ENCODE measurements around the gene USP40.

Gene USP40

DNA sequence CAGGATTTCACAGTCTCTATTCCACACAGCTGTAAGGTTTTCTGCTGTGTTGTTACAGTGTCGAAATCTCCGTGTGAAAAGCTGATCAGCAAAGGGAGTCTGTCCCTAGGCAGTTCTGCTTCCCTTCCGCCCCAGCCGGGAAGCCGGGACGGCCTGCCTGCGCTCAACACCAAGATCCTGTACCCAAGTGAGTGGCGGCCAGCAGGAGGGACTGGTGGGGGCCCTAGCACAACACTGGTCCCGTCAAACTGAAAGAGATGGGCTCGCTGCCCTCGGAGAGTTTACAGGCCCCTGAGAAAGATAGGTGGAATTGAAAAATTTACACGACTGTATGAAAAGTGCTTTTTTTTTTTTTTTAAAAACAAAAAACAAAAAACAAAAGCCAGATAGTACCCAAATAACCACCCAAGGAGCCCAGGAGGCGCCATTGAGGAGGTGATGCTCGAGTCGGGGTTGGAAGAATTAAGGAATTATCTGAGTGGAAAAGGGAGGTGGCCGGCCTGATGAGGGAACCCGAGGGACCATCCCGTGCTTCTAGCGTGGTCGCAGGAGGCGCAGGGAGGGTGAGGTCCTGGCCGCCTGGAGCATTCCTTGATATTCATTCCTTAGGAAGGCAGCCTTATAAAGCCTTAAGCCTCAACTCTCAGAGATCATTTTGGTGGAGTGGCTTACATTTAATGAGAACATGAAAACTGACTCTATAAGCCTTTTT is 115.6 kb downstream of the USP40 start:
- in situ Hi-C loops (cut with MboI; ENCODE audit: low pct_unique_long_range_greater_than_20kb, low sequenced_read_pairs), result no loop called here
- DNase-seq, result no peak

GRCh38 chr2:233449921-233450863 is 116.4 kb downstream of the USP40 start:
- no peak for DNase-seq
- in situ Hi-C loops (cut with MboI; ENCODE audit: low pct_unique_long_range_greater_than_20kb, low sequenced_read_pairs), result no loop called here

DNA sequence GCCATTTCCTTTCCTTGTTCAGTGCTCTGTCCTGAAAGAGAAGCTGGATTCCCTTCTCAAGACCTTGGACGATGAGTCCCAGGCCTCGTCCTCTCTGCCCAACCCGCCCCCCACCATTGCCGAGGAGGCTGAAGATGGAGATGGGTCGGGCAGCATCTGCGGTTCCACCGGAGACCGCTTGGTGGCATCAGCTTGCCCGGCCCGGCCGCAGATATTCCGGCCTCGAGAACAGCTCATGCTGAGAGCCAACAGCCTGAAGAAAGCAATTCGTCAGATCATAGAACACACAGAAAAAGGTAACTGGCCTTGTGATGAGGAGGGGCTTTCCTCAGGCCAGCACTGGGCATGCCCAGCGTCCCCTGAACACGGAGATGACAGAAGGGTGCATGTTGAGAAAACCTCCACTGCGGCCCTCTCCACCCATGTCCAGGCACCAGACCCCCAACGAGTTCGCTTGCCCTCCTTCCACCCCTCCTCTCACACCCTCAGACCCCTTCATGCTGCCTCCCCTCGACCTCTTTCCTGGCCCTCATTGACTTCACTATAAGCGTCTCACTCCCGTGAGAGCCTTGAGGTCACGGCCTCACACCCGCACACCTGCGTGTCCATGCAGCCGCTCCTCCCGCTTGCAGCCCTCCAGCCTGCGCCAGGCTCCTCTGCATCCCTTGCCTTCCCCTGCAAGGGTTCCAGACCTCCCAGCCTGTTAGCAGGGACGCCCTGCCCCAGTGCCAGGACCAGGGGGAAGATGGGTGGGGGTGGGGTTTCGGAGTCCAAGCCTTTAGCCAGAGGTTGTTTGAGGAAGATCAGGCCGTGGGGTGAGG is 117.3 kb downstream of the USP40 start:
- in situ Hi-C loops (cut with MboI; ENCODE audit: low pct_unique_long_range_greater_than_20kb, low sequenced_read_pairs), result no loop called here
- DNase-seq, result no peak

DNA sequence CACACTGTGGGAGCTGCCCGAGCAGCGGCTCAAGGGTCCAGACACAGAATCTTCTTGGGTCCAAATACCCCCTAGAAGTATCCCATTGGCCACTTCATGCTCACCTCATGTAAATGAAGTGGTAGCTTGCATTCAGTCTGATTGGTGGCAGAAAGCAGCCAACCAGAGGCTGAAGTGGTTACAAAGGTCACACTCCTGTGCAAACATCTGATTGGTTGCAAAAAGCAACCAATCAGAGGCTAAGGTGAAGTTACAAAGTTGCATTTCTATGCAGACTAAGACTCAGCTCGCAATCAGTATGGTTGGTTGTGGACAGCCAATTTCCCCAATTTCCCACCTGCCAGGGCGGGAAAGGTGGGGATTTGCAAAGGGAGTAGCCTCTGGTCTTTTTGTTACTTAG is 118.0 kb downstream of the USP40 start:
- DNase-seq, result no peak
- in situ Hi-C loops (cut with MboI; ENCODE audit: low pct_unique_long_range_greater_than_20kb, low sequenced_read_pairs), result no loop called here

- in situ Hi-C loops (cut with MboI; ENCODE audit: low pct_unique_long_range_greater_than_20kb, low sequenced_read_pairs), result no loop called here
- no peak for DNase-seq
Observed at GRCh38 chr2:233448220-233448559, 118.4 kb downstream of the USP40 start.

GRCh38 chr2:233447506-233448219 is 118.9 kb downstream of the USP40 start:
- in situ Hi-C loops (cut with MboI; ENCODE audit: low pct_unique_long_range_greater_than_20kb, low sequenced_read_pairs), result no loop called here
- DNase-seq, result no peak

DNA sequence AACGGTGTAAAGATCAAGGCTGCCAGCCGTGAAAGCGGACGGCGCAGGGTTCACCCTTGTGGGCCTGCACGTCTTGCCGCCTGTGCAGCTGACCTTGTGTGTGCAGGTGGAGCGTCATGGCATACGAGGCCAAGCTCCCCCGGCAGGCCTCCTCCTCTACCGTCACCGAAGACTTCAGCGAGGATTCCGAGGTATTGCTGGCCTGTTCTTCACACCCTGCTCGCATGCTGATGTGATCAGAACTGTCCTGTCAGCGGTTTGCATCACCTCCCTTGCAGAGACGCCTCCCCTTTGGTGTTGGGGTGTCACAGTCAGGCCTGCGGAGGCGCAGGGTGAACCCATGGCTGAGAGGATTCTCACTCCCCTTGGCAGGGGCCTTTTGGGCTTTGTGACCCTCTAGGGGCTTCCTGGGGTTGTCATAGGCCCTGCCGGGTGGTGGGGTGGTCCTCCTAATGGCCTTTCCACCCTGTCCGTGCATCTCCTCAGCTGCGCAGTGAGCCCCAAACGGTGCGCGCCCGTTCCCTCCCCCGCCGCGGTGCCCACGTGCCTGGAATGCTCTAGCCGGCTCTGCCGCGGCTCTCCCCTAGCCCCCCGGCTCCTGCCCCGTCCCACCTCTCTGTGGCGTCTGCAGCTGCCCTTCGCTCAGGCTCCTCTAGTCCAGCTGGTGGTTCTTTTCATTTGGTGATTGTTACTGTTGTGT is 119.8 kb downstream of the USP40 start:
- no peak for DNase-seq
- in situ Hi-C loops (cut with MboI; ENCODE audit: low pct_unique_long_range_greater_than_20kb, low sequenced_read_pairs), result no loop called here

- no peak for DNase-seq
- in situ Hi-C loops (cut with MboI; ENCODE audit: low pct_unique_long_range_greater_than_20kb, low sequenced_read_pairs), result no loop called here
Observed at GRCh38 chr2:233446121-233446520, 120.5 kb downstream of the USP40 start.

DNA sequence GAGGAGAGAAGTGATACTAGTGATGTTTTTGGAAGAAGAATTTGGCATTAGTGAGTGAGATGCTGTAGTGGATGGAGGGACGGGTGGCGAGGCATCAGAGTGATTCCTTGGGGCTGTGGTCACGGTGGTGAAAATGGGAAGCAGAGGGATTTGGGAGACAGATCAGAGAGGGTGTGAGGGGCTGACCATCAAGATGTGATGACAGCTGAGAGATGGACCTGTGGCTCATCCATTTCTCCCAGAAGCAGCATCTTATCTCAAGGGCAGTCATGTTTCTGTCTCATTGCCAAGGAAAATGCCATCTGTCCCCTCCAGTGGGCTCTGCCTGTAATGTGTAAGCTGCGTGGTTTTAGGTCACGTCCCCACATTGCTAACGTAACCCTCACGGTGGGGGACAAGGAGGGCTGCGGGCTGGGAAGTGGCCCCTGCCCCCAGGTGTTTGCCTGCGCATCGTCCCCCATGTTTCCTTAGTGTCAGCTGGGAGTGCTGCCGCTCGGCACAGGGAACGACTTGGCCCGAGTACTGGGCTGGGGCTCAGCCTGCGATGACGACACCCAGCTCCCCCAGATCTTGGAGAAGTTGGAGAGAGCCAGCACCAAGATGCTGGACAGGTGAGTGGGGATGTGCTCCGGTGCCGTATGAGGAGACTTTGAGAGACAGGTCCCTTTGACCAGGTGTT is 121.3 kb downstream of the USP40 start:
- DNase-seq, result no peak
- in situ Hi-C loops (cut with MboI; ENCODE audit: low pct_unique_long_range_greater_than_20kb, low sequenced_read_pairs), result no loop called here

DNA sequence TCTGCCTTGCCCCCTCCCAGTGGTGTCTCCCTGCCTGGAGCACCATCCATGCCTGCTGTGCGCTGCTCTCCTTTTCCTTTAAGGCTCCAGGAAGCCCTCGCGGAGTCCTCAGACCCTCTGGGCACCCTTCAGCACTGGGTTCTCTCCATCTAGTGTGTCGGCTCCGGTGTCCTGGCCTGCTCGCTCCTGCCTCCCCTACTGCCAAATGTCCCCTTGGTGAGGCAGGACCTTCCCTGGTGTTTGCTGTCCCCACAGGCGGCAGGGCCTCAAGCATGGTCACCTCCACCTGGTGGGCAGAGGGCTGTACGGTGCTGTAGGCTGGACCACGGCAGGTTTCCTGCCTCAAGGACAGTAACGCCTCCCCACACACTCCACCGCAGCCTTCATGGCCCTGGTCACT is 122.1 kb downstream of the USP40 start:
- DNase-seq, result no peak
- in situ Hi-C loops (cut with MboI; ENCODE audit: low pct_unique_long_range_greater_than_20kb, low sequenced_read_pairs), result no loop called here

DNA sequence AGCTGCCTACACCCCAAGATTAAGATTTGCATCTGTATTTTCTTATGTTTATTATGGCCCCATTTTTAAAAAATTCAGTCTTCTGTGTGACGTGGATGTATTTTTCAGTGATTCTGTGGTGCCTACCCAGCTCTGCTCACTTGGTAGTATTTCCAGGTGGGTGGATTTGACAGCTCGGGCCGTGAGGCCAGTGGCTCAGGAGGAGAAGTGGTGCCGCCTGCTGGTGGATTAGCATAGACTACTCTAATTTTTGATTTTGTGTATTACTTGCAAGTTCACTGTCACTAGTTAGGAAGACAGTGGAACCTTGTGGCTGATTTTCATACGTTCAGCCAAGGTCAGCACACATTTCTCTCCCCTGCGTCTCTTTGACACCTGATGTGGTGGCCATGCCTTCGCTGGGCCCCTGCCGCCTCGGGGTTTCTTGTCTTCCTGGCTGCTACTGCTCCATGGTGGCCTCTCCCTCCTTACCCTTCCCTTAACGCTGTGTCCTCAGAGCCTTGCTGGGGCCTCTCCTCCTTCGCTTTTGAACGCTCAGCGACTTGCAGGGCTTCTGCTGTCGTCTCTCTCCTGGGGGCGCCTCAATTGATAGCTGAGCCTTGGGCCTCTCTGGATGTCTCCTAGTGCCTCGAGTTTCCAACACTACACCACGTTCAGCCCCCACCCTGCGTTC is 122.9 kb downstream of the USP40 start:
- peak; percentile 67 for DNase-seq
- in situ Hi-C loops (cut with MboI; ENCODE audit: low pct_unique_long_range_greater_than_20kb, low sequenced_read_pairs), result no loop called here

DNA sequence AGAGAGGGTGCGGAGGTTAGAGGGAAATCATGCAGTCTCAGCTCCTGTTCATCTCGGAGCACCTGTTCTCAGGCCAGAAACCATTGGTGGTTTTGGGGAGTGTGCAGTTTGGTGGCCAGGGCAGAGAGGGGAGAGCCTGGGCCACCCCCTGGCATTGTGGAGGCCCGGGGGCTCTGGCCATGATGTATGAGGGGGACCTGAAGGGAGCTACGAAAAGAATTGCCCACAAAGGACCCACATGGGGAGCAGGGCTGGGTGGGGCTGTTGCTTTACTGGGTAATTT is 124.6 kb downstream of the USP40 start:
- no peak for DNase-seq
- in situ Hi-C loops (cut with MboI; ENCODE audit: low pct_unique_long_range_greater_than_20kb, low sequenced_read_pairs), result no loop called here

DNA sequence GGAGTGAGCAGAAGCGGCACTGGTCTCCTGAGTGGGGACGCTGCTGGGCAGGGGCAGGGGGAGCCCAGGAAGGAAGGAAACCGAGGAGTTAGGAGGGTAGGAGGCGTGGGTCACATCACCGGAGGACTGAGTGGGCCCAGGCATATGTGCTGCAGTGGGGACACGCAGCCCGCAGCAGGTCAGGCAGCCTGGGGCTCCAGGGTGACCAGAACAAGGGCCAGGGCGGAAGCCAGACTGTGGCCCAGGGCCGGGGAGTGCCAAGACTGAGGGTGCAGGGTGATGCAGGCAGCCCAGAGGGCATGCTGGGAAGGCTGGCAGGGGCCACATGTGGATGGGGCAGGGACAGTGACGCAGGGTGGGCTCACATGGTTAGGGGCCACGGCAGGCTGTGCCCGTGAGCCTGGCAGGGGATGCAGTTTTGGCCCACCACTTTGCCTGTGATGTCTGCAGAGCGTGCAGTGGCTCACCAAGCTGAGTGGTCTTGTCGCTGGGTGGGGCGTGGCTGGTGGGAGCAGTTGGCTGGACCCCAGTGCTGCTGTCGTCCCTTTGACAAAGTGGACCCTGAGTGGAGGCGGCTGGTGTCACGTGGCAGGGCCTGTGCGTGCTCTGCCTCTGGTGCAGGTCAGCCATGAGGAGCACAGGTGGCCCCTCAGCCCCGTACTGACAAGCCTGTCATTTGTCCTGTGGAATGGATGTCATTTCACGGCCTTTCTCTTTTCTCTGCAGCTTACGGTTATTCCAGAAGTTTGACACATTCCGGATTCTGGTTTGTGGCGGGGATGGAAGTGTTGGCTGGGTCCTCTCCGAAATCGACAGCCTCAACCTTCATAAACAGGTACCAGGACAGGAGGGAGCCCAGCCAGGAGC is 125.2 kb downstream of the USP40 start:
- in situ Hi-C loops (cut with MboI; ENCODE audit: low pct_unique_long_range_greater_than_20kb, low sequenced_read_pairs), result no loop called here
- no peak for DNase-seq

GRCh38 chr2:233440714-233441113 is 125.9 kb downstream of the USP40 start:
- in situ Hi-C loops (cut with MboI; ENCODE audit: low pct_unique_long_range_greater_than_20kb, low sequenced_read_pairs), result no loop called here

DNA sequence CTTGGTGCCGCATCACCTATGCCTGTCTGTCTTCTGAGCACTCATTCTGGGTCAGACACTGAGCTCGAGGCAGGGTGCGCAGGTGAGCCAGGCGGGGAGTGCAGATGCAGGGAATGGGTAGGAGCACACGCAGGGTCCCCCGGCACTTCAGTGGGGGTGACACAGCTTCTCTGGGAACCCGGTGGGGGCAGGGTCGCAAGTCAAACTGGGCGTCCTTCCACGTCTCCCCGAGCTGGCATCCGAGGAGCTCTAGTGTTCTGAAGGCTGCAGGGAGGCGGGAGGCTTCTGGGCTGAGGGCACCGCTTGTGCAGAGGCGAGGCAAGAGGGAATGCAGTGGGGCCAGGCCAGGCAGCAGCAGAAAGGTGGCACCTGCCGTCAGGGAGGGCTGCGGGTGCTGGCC is 126.3 kb downstream of the USP40 start:
- in situ Hi-C loops (cut with MboI; ENCODE audit: low pct_unique_long_range_greater_than_20kb, low sequenced_read_pairs), result no loop called here
- DNase-seq, result no peak

More at GRCh38 chr2:233440714-233441113, 125.9 kb downstream of the USP40 start:
- DNase-seq, result no peak

DNA sequence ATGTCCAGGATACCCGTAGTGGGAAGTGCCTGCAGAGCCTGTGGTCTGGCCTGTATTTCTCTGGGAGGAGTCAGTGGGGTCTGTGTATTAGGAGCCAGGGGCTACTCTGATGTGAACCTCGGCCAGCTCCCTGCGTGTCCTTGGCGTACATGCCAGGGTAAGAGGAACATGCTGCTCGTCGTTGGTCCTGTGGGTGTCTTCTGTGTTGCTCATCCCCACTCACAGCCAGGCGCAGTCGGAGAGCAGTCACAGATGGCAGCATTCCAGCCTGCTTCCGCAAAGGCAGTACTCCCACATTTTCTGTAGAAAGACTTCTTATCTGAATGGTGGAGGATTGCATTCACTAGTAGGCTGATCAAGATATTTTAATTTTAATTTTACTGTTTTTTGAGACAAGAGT is 127.4 kb downstream of the USP40 start:
- in situ Hi-C loops (cut with MboI; ENCODE audit: low pct_unique_long_range_greater_than_20kb, low sequenced_read_pairs), result no loop called here
- no peak for DNase-seq

DNA sequence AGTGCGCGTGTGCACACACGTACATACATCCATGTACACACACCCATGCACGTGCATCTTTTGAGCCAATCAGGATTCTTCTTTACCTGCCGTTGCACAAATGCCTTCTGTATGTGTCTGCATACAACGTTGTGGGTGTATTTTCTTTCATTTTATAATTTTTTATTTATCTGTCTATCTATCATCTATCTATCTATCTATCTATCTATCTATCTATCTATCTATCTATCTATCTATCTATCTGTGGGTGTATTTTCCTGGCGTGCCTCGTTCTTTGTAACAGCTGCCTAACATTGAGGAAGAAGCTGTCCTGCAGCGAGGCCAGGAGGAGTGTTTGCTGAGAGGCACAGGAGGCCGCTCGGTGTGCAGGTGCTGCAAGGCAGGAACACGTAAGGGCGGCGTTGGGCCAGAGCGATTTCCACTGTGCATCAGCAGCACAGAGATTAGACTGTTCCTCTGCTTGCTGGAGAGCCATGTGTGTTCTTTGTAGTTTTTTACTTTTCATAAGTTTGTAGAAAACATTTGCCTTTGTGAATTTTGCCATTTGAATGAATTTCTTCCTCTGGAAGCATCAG is 127.9 kb downstream of the USP40 start:
- in situ Hi-C loops (cut with MboI; ENCODE audit: low pct_unique_long_range_greater_than_20kb, low sequenced_read_pairs), result no loop called here

More for the DNA sequence above, 127.9 kb downstream of the USP40 start:
- no peak for DNase-seq

Measured in KBM-7 (cell line).